Erythroblast (primary cell): Measurements from ENCODE around the gene RGS7.

Source experiments
- DNase-seq, 2 experiments: peaks; one replicate each; lab custom pipeline; 2025; lab: John Stamatoyannopoulos, UW
- GATA1 ChIP-seq: IDR thresholded peaks from 2 replicates; pipeline ENCODE4 v1.6.1; 2011; ENCODE audit warnings: low read depth, mild to moderate bottlenecking, control low read depth, low read length, moderate library complexity
- POLR2A ChIP-seq: IDR thresholded peaks from 2 replicates; pipeline ENCODE4 v1.6.1; 2011; ENCODE audit warnings: mild to moderate bottlenecking, low read length

RGS7 gene

GRCh38 chr1:240734001-240734400, 623.0 kb downstream of the RGS7 start:
- TF ChIP-seq GATA1 (no peak), POLR2A (no peak)
- no peak for DNase-seq

- DNase-seq: peak; percentile 13 to 30
- TF ChIP-seq POLR2A: no peak
- TF ChIP-seq GATA1: no peak
These were observed 624.6 kb downstream of the RGS7 start for GRCh38 chr1:240732390-240732789.
